Heart right ventricle (tissue), 16 donors: ENCODE measurements around the gene LMX1B. TPM values are rescaled to one million over a fixed set of nuclear protein-coding genes. Genes with fewer than 3 reads are reported as not detected.

Source experiments
- ATAC-seq, 8 donors: fragments of 200-7000 bp; cut with Tn5 transposase; one replicate each; pipeline ENCODE4 v1.9.1; 2020; ENCODE audit warnings: mild to moderate bottlenecking in 8 of 8, moderate library complexity in 8 of 8, moderate number of reproducible peaks in 1 of 8
- DNase-seq, 2 donors: peaks; one replicate each; pipeline ENCODE4 v3.0.0-alpha.2; 2020
- H3K27ac ChIP-seq, 10 donors: fragments of 200-600 bp; sonication (generic) in 2 of 10; one replicate each; pipeline versions ENCODE4 v1.5.0 to v1.8.0; 2020 to 2022; ENCODE audit warnings: mild to moderate bottlenecking in 3 of 10
- H3K27me3 ChIP-seq, 7 donors: fragments of 200-600 bp; one replicate each; pipeline ENCODE4 v1.8.0; 2021 to 2022; ENCODE audit warnings: mild to moderate bottlenecking in 2 of 7
- H3K36me3 ChIP-seq, 9 donors: fragments of 200-600 bp; sonication (generic) in 1 of 9; one replicate each; pipeline versions ENCODE4 v1.5.0 to v1.8.0; 2020 to 2022; ENCODE audit warnings: mild to moderate bottlenecking in 2 of 9
- H3K4me1 ChIP-seq, 9 donors: fragments of 200-600 bp; sonication (generic) in 1 of 9; one replicate each; pipeline versions ENCODE4 v1.5.0 to v1.8.0; 2020 to 2022; ENCODE audit warnings: mild to moderate bottlenecking in 4 of 9
- H3K4me3 ChIP-seq, 10 donors: fragments of 200-600 bp; sonication (generic) in 2 of 10; one replicate each; pipeline versions ENCODE4 v1.5.0 to v1.8.0; 2020 to 2022; ENCODE audit warnings: mild to moderate bottlenecking in 7 of 10, moderate library complexity in 2 of 10
- H3K9me3 ChIP-seq, 11 donors: fragments of 200-600 bp in 10 of 11; sonication (generic) in 2 of 11; one replicate each; pipeline versions ENCODE4 v1.5.0 to v1.8.0; 2013 to 2022; ENCODE audit warnings: mild to moderate bottlenecking in 2 of 11, control low read depth in 1 of 11, moderate library complexity in 1 of 11
- CTCF ChIP-seq, 9 donors: fragments of 200-600 bp; sonication (generic) in 2 of 9; IDR thresholded peaks; one replicate each; pipeline versions ENCODE4 v1.5.0 to v1.8.0; 2021 to 2022; ENCODE audit warnings: antibody characterized with exemption in 9 of 9, mild to moderate bottlenecking in 5 of 9, moderate library complexity in 1 of 9
- WGBS, 2 donors: extraction: QIAGEN DNeasy Blood & Tissue Kit; methylation state at CpG; one replicate each; pipeline ENCODE4 v1.1.7; 2013; ENCODE audit warnings: inconsistent platforms in 1 of 2; 5-methylcytosine and 5-hydroxymethylcytosine counted together
- intact Hi-C, 10 donors: fragments of 100-400 bp; cut with DNase I; formaldehyde crosslinking; loops; one replicate each; pipeline versions ENCODE4 v1.11.1 to v1.14.2; 2022
- long read RNA-seq, 3 donors: library from polyadenylated mRNA; unstranded; transcript quantifications; one replicate each; pipeline ENCODE4 v2.0.0, GENCODE V29; 2020 to 2021
- polyA plus RNA-seq, 2 donors: library from polyadenylated mRNA; stranded (reverse); fragments of 200-250 nt; gene quantifications; one replicate each; pipeline ENCODE4 v1.2.3, GENCODE V29; 2013
- total RNA-seq, 10 donors: library from RNA; stranded (reverse); fragmentation: NEBNext Ultra II Directional in 3 of 10; extraction: Animal tissue kit (Norgen Biotek cat#: 25700) in 3 of 10; gene quantifications; one replicate each; pipeline versions ENCODE4 v1.2.1 to v1.2.4, GENCODE V29; 2021 to 2023
- donor health status: Arrhythmogenic right ventricular cardiomyopathy.
- donor health status: ischemic (EF 13 %, LVEDD 7.1; RV severe dilation, severe dysfunction).
- donor health status: healthy with polysubstance abuse.
- donor health status: DM: no; HTN: yes; CAD: no.
- donor health status: DM: no; HTN: no; CAD: no.
- donor health status: ischemic (EF 25% LVEDD 6.9; RV normal size, moderate dysfunction).
- donor health status: ischemic (EF 25% LVEDD 5.7; RV mildly dilated, moderate dysfunction).
- donor health status: healthy.
- donor health status: DM: yes; HTN: yes; CAD: no.
- donor health status: Ischemic cardiomyopathy.
- donor health status: ischemic (EF 35%, LVEDD 5.7; RV mildly dilated, moderate dysfunction).
- donor health status: nonischemic (EF 11% LVEDD 7.7; RV severe dilation, severe dysfunction).
- donor health status: DM: yes; HTN: yes; CAD: no.
- donor health status: PGD.
- donor health status: ischemic (EF 29% LVEDD 5.4; RV normal size, mild dysfunction).
- donor health status: nonischemic (EF 23%, LVEDD 6.1; RV moderate dilation, normal function).

Gene LMX1B
- under 1 TPM; 0.26 to 0.97 (median 0.47) TPM for total RNA-seq
- polyA plus RNA-seq: under 1 TPM; 0.25 to 0.29 TPM
- long read RNA-seq, donor 1: 0 reads
- long read RNA-seq, donor 2, partial matches to known transcripts: 0 of 2 reads
- long read RNA-seq, donor 2, other reads (novel, unspliced or antisense): 2 of 2 reads
- long read RNA-seq, donor 3: 0 reads

GRCh38 chr9:126613651-126614050 lies at the start of gene LMX1B:
TSS of gene LMX1B (plus strand) at chr9:126613928. CDS start at chr9:126614450, 522 bp downstream.
- DNase-seq: peak; percentile 44 to 61
- no peak for ATAC-seq
- H3K27ac ChIP-seq: peak within 1 kb of the TSS in 4 of 10 donors; percentile 10 to 71 (median 60)

GRCh38 chr9:126564128-126564527 lies 49.6 kb upstream of the LMX1B start:
- Histone ChIP-seq H3K4me3 (no peak overlapping the region), H3K27me3 (peaks cover 0 to 64% (median 36%) of the 10 kb centered on the region in 7 donors), H3K36me3 (no peaks in the 10 kb centered on the region), H3K4me1 (peaks cover 0 to 5% (median 0%) of the 10 kb centered on the region in 9 donors), H3K9me3 (no peaks in the 10 kb centered on the region), H3K27ac (no peak overlapping the region)
- 29 to 35% methylated on average over 10 of the region's 10 CpGs for WGBS, 2 donors
- DNase-seq (no peak), ATAC-seq (peak in 3 of 8 donors; percentile 25 to 55 (median 27))
- no peak for TF ChIP-seq CTCF (IDR thresholded peaks at IDR 0.05)
- intact Hi-C loops: loop anchor here in 1 of 10 donors (10.0 kb wide), 1 partner anchor 269 kb away; no protein-coding TSS in a partner anchor

More at GRCh38 chr9:126613651-126614050, at the start of gene LMX1B:
- Histone ChIP-seq H3K9me3 (no peaks in the 10 kb centered on the region), H3K36me3 (no peaks in the 10 kb centered on the region), H3K4me1 (peaks cover 4 to 47% (median 36%) of the 10 kb centered on the region in 9 donors), H3K4me3 (peak within 1 kb of the TSS in 9 of 10 donors; percentile 33 to 58 (median 51)), H3K27me3 (peaks cover 55 to 95% (median 90%) of the 10 kb centered on the region in 7 donors)
- intact Hi-C loops: loop anchor here in 9 of 10 donors (5.0 to 10.0 kb wide), 5 partner anchors 69 to 171 kb away; no protein-coding TSS in a partner anchor
- WGBS, 2 donors: 1% methylated on average over 37 to 58 of the region's 58 CpGs
- TF ChIP-seq CTCF (IDR thresholded peaks at IDR 0.05): no peak

- Histone ChIP-seq H3K4me3 (no peak overlapping the region), H3K36me3 (no peaks in the 10 kb centered on the region), H3K27me3 (peaks cover 0 to 58% (median 36%) of the 10 kb centered on the region in 7 donors), H3K27ac (no peak overlapping the region), H3K4me1 (peaks cover 0 to 5% (median 0%) of the 10 kb centered on the region in 9 donors), H3K9me3 (no peaks in the 10 kb centered on the region)
- intact Hi-C loops: loop anchor here in 1 of 10 donors (10.0 kb wide), 1 partner anchor 270 kb away; no protein-coding TSS in a partner anchor
- ATAC-seq (peak in 2 of 8 donors; percentile 16), DNase-seq (no peak)
- TF ChIP-seq CTCF (IDR thresholded peaks at IDR 0.05): peak in 2 of 9 donors; percentile 6 to 13
- 59 to 64% methylated on average over 5 of the region's 5 CpGs for WGBS, 2 donors
These were observed 49.0 kb upstream of the LMX1B start for GRCh38 chr9:126564716-126565115.

GRCh38 chr9:126565336-126566128 lies 48.2 kb upstream of the LMX1B start:
- intact Hi-C loops: loop anchor here in 1 of 10 donors (10.0 kb wide), 1 partner anchor 271 kb away; no protein-coding TSS in a partner anchor
- H3K27me3 ChIP-seq: peaks cover 0 to 51% (median 36%) of the 10 kb centered on the region in 7 donors
- no peak for TF ChIP-seq CTCF (IDR thresholded peaks at IDR 0.05)
- 87 to 94% methylated on average over 11 of the region's 11 CpGs for WGBS, 2 donors
- ATAC-seq (no peak), DNase-seq (no peak)
- H3K4me3 ChIP-seq: no peak overlapping the region
- H3K4me1 ChIP-seq: peaks cover 0 to 5% (median 0%) of the 10 kb centered on the region in 9 donors
- no peaks in the 10 kb centered on the region for H3K9me3 ChIP-seq
- H3K36me3 ChIP-seq: no peaks in the 10 kb centered on the region
- no peak overlapping the region for H3K27ac ChIP-seq
